Subcutaneous abdominal adipose tissue (tissue), 5 donors: Measurements from ENCODE around the gene MCM9.
"Not testable (repeated sequence)": the region's sequence is repeated elsewhere in the genome, so short reads cannot be mapped to it uniquely, and the experiment has no call there.

Experiments
- H3K27ac ChIP-seq: one replicate; pipeline ENCODE4 v1.7.0; 2013; ENCODE audit warnings: low read depth, mild to moderate bottlenecking, inconsistent platforms, low read length, moderate library complexity
- H3K27me3 ChIP-seq, 5 donors: one replicate each; pipeline ENCODE4 v1.7.0; 2013; ENCODE audit warnings: low read length in 5 of 5, inconsistent platforms in 1 of 5; ENCODE audit not compliant: control insufficient read depth in 5 of 5, insufficient read depth in 4 of 5
- H3K36me3 ChIP-seq, 5 donors: one replicate each; pipeline ENCODE4 v1.7.0; 2013; ENCODE audit warnings: low read length in 5 of 5; ENCODE audit not compliant: control insufficient read depth in 5 of 5, insufficient read depth in 5 of 5
- H3K4me1 ChIP-seq, 5 donors: one replicate each; pipeline ENCODE4 v1.7.0; 2013; ENCODE audit warnings: low read length in 5 of 5, mild to moderate bottlenecking in 3 of 5, moderate library complexity in 1 of 5; ENCODE audit not compliant: control insufficient read depth in 5 of 5, insufficient read depth in 5 of 5
- H3K4me3 ChIP-seq, 5 donors: one replicate each; pipeline ENCODE4 v1.7.0; 2013; ENCODE audit warnings: low read length in 5 of 5, low read depth in 1 of 5
- H3K9ac ChIP-seq, 5 donors: one replicate each; pipeline ENCODE4 v1.7.0; 2013; ENCODE audit warnings: low read length in 5 of 5, mild to moderate bottlenecking in 4 of 5, moderate library complexity in 3 of 5
- H3K9me3 ChIP-seq, 5 donors: one replicate each; pipeline ENCODE4 v1.7.0; 2013; ENCODE audit warnings: low read length in 5 of 5; ENCODE audit not compliant: control insufficient read depth in 5 of 5
- donor health status: healthy.
- donor health status: healthy.
- donor health status: healthy.
- donor health status: healthy.
- donor health status: healthy.

Gene MCM9

DNA sequence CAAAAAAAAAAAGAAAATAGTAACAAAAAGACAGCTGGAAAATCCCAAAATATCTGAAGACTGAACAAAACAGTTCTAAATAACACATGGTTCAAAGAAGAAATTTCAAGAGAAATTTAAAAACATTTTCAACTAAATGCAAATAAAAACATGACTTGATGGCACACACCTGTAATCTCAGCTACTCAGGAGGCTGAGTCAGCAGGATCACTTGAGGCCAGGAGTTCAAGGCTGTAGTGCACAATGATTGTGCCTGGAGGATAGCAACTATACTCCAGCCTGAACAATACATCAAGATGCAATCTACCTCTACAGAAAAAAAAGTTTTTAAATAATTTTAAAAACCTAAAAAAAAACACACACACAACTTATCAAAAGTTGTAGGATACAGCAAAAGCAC, 62.6 kb downstream of the MCM9 start:
- peaks cover 0 to 3% (median 0%) of the 10 kb centered on the region in 5 donors for H3K4me1 ChIP-seq
- no peak overlapping the region for H3K9ac ChIP-seq
- no peak overlapping the region for H3K27ac ChIP-seq
- no peak overlapping the region for H3K4me3 ChIP-seq
- H3K36me3 ChIP-seq = peaks cover 0 to under 1% (median 0%) of the 10 kb centered on the region in 5 donors
- no peaks in the 10 kb centered on the region for H3K9me3 ChIP-seq
- no peaks in the 10 kb centered on the region for H3K27me3 ChIP-seq

- Histone ChIP-seq H3K27me3 (no peaks in the 10 kb centered on the region), H3K36me3 (peaks cover 0 to 5% (median 0%) of the 10 kb centered on the region in 5 donors), H3K4me1 (peaks cover 0 to 3% (median 0%) of the 10 kb centered on the region in 5 donors), H3K9me3 (no peaks in the 10 kb centered on the region), H3K27ac (no peak overlapping the region), H3K9ac (no peak overlapping the region), H3K4me3 (no peak overlapping the region)
These were observed 63.6 kb downstream of the MCM9 start for GRCh38 chr6:118871331-118871730.

- H3K9ac ChIP-seq = no peak overlapping the region
- H3K9me3 ChIP-seq = no peaks in the 10 kb centered on the region
- H3K36me3 ChIP-seq = peaks cover 0 to 5% (median 0%) of the 10 kb centered on the region in 5 donors
- peaks cover 0 to 5% (median 0%) of the 10 kb centered on the region in 5 donors for H3K4me1 ChIP-seq
- no peak overlapping the region for H3K27ac ChIP-seq
- no peaks in the 10 kb centered on the region for H3K27me3 ChIP-seq
- no peak overlapping the region for H3K4me3 ChIP-seq
These were observed 64.9 kb downstream of the MCM9 start for GRCh38 chr6:118869894-118870589.

DNA sequence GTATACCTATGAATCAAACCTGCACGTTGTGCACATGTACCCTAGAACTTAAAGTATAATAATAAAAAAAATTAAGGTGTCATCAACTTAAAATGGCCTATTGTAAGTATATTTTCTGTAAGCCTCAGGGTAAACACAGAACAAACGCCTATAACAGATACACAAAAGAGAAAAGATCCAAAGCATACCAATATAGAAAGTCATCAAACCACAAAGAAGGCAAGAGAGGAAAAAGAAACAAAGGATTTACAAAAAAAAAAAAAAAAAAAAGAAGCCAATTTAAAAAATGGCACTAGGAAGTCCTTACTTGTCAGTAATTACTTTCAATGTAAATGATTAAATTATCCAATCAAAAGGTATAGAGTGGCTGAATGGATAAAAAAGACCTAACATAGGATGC, 65.6 kb downstream of the MCM9 start:
- Histone ChIP-seq H3K4me1 (peaks cover 0 to 12% (median 7%) of the 10 kb centered on the region in 5 donors), H3K4me3 (no peak overlapping the region), H3K27ac (no peak overlapping the region), H3K9ac (no peak overlapping the region), H3K9me3 (no peaks in the 10 kb centered on the region), H3K27me3 (no peaks in the 10 kb centered on the region), H3K36me3 (peaks cover 0 to 5% (median 0%) of the 10 kb centered on the region in 5 donors)

DNA sequence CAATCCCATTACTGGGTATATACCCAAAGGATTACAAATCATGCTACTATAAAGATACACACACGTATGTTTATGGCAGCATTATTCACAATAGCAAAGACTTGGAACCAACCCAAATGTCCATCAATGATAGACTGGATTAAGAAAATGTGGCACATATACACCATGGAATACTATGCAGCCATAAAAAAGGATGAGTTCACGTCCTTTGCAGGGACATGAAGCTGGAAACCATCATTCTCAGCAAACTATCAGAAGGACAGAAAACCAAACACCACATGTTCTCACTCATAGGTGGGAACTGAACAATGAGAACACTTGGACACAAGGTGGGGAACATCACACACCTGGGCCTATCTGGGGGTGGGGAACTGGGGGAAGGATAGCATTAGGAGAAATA, 66.1 kb downstream of the MCM9 start:
- not testable (repeated sequence) for H3K9ac ChIP-seq, H3K9me3 ChIP-seq, H3K27me3 ChIP-seq, H3K27ac ChIP-seq, H3K36me3 ChIP-seq, H3K4me3 ChIP-seq
- peaks cover 0 to 15% (median 7%) of the 10 kb centered on the region in 5 donors for H3K4me1 ChIP-seq

DNA sequence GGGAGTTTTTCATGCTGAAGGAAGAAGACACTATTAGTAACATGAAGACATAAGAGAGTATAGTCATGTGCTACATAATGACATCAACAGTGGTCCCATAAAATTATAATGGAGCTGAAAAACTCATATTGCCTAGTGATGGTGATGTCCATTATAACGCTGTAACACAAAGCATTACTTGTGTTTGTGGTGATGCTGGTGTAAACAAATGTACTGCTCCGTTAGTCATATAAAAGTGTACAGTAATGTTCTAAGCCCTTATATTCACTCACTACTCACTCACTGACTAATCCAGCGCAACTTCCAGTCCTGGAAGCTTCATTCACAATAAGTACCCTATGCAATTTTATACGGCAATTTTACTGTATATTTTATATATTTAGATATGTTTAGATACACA, 67.8 kb downstream of the MCM9 start:
- Histone ChIP-seq H3K27me3 (no peaks in the 10 kb centered on the region), H3K4me3 (no peak overlapping the region), H3K9ac (no peak overlapping the region), H3K27ac (no peak overlapping the region), H3K36me3 (peaks cover 0 to 5% (median 0%) of the 10 kb centered on the region in 5 donors), H3K9me3 (no peaks in the 10 kb centered on the region), H3K4me1 (peaks cover 0 to 15% (median 7%) of the 10 kb centered on the region in 5 donors)

GRCh38 chr6:118865100-118865391, 69.9 kb downstream of the MCM9 start:
- H3K27ac ChIP-seq = no peak overlapping the region
- peaks cover 0 to 12% (median 5%) of the 10 kb centered on the region in 5 donors for H3K36me3 ChIP-seq
- H3K9me3 ChIP-seq = no peaks in the 10 kb centered on the region
- H3K9ac ChIP-seq = no peak overlapping the region
- H3K4me1 ChIP-seq = peaks cover 0 to 13% (median 7%) of the 10 kb centered on the region in 5 donors
- H3K27me3 ChIP-seq = no peaks in the 10 kb centered on the region
- H3K4me3 ChIP-seq = no peak overlapping the region

GRCh38 chr6:118864341-118865099, 70.4 kb downstream of the MCM9 start:
- Histone ChIP-seq H3K27me3 (no peaks in the 10 kb centered on the region), H3K4me3 (no peak overlapping the region), H3K4me1 (peaks cover 0 to 13% (median 7%) of the 10 kb centered on the region in 5 donors), H3K9ac (no peak overlapping the region), H3K9me3 (no peaks in the 10 kb centered on the region), H3K27ac (no peak overlapping the region), H3K36me3 (peaks cover 0 to 12% (median 5%) of the 10 kb centered on the region in 5 donors)

DNA sequence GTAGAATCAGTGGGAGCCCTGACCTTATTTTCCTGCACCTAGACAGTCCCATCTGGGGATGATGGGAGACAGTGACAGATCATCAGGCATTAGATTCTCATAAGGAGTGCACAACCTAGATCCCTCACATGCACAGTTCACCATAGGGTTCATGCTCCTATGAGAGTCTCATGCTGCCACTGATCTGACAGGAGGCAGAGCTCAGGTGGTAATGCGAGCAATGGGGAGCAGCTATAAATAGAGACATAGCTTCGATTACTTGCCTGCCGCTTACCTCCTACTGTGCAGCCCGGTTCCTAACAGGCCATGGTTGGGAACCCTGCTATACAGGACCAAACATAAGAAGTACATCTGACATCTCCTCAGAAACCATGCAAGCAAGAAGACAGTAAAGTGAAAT, 72.5 kb downstream of the MCM9 start:
- Histone ChIP-seq H3K27ac (no peak overlapping the region), H3K27me3 (no peaks in the 10 kb centered on the region), H3K4me3 (no peak overlapping the region), H3K36me3 (peaks cover 0 to 12% (median 5%) of the 10 kb centered on the region in 5 donors), H3K4me1 (peaks cover 0 to 13% (median 7%) of the 10 kb centered on the region in 5 donors), H3K9me3 (no peaks in the 10 kb centered on the region), H3K9ac (no peak overlapping the region)

DNA sequence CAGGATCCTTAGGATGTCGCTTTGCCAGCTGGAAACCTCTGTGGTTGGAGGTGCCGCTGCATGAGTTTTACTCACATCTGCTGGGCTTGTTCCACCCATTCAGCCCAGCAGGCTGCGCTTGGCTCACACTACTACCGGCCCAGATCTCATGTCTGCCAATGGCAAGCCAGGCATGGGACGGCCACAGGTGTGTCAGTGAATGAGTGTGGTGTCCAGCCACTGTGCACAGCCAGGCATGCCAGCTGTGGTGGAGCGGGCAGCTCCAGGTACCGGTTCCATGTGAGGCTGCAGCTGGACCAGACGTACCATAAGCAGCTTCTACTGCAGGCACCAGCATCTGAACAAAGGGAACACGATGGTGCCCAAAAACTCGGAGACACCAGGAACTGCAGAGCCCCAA, 74.1 kb downstream of the MCM9 start:
- Histone ChIP-seq H3K9ac (no peak overlapping the region), H3K36me3 (peaks cover 0 to 12% (median 4%) of the 10 kb centered on the region in 5 donors), H3K27ac (no peak overlapping the region), H3K27me3 (no peaks in the 10 kb centered on the region), H3K4me3 (no peak overlapping the region), H3K4me1 (peaks cover 0 to 13% (median 7%) of the 10 kb centered on the region in 5 donors), H3K9me3 (no peaks in the 10 kb centered on the region)
